ENCODE data around the gene LHFPL3.

Gene LHFPL3

DNA sequence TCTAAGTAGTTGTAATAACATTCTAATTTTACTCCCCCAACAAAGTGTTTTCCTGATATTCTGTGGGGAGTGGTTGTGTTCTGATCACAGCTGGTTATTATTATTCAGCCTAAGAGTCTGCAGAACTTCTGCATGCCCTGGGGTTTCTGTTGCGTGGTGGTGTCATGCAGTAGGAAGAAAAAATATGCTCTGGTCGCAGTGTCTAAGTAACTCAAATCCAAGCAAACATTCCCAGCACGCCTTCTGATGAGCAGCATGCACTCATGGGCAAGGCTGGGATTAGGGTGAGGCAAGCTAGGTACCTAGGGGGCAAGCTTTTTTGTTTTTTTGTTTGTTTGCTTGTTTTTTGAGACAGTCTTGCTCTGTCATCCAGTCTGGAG is 572.8 kb downstream of the LHFPL3 start:
- no peak overlapping the region for H2AFZ ChIP-seq (ENCODE audit: low read length)
- H3K36me3 ChIP-seq (ENCODE audit: insufficient read depth, low read length), result no peaks in the 10 kb centered on the region
- H3K4me1 ChIP-seq (ENCODE audit: insufficient read depth, low read length, severe bottlenecking), result no peaks in the 10 kb centered on the region
- no peaks in the 10 kb centered on the region for H3K27me3 ChIP-seq (ENCODE audit: insufficient read depth, low read length)
- no peak overlapping the region for H3K4me3 ChIP-seq (ENCODE audit: low read depth, low read length, poor library complexity, severe bottlenecking)
- H3K79me2 ChIP-seq (ENCODE audit: insufficient read depth, low read length), result no peaks in the 10 kb centered on the region
- H3K9me3 ChIP-seq (ENCODE audit: low read length), result no peaks in the 10 kb centered on the region
- H3K4me2 ChIP-seq (ENCODE audit: low read length), result no peak overlapping the region
- no peak overlapping the region for H3K9ac ChIP-seq (ENCODE audit: low read length)
- no peak overlapping the region for H3K27ac ChIP-seq (ENCODE audit: low read depth, low read length, poor library complexity, severe bottlenecking)
- no peaks in the 10 kb centered on the region for H3F3A ChIP-seq (ENCODE audit: insufficient read depth, low read length)
- no peaks in the 10 kb centered on the region for H3K9me2 ChIP-seq (ENCODE audit: low read depth, low read length)
- TF ChIP-seq EZH2 (IDR thresholded peaks at IDR 0.05; ENCODE audit: borderline replicate concordance, low read length) (no peak), CTCF (IDR thresholded peaks at IDR 0.05; ENCODE audit: low read length) (no peak)
- H4K20me1 ChIP-seq (ENCODE audit: insufficient read depth, low read length), result no peaks in the 10 kb centered on the region

DNA sequence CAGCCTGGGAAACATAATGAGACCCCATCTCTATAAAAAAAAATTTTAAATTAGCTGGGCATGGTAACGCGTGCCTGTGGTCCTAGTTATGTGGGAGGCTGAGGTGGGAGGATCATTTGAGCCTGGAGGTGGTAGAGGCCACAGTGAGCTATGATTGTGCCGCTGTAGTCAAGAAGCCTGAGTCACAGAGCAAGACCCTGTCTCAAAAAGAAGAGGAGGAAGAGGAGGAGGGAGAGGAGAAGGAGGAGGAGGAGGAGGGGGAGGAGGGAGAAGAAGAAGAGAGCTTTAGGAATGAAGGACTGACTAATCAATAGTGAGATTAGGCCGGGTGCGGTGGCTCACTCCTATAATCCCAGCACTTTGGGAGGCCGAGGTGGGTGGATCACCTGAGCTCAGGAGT is 573.8 kb downstream of the LHFPL3 start:
- Histone ChIP-seq H3K4me1 (ENCODE audit: insufficient read depth, low read length, severe bottlenecking) (no peaks in the 10 kb centered on the region), H3K4me3 (ENCODE audit: low read depth, low read length, poor library complexity, severe bottlenecking) (no peak overlapping the region), H2AFZ (ENCODE audit: low read length) (no peak overlapping the region), H3F3A (ENCODE audit: insufficient read depth, low read length) (no peaks in the 10 kb centered on the region), H3K9ac (ENCODE audit: low read length) (no peak overlapping the region), H3K4me2 (ENCODE audit: low read length) (no peak overlapping the region), H3K36me3 (ENCODE audit: insufficient read depth, low read length) (no peaks in the 10 kb centered on the region), H3K27me3 (ENCODE audit: insufficient read depth, low read length) (no peaks in the 10 kb centered on the region), H3K9me2 (ENCODE audit: low read depth, low read length) (no peaks in the 10 kb centered on the region), H4K20me1 (ENCODE audit: insufficient read depth, low read length) (no peaks in the 10 kb centered on the region), H3K79me2 (ENCODE audit: insufficient read depth, low read length) (no peaks in the 10 kb centered on the region), H3K27ac (ENCODE audit: low read depth, low read length, poor library complexity, severe bottlenecking) (no peak overlapping the region), H3K9me3 (ENCODE audit: low read length) (no peaks in the 10 kb centered on the region)
- TF ChIP-seq CTCF (IDR thresholded peaks at IDR 0.05; ENCODE audit: low read length) (no peak), EZH2 (IDR thresholded peaks at IDR 0.05; ENCODE audit: borderline replicate concordance, low read length) (no peak)

GRCh38 chr7:104903044-104903443 is 574.6 kb downstream of the LHFPL3 start:
- no peaks in the 10 kb centered on the region for H3K36me3 ChIP-seq (ENCODE audit: insufficient read depth, low read length)
- no peaks in the 10 kb centered on the region for H3K9me3 ChIP-seq (ENCODE audit: low read length)
- H3K27ac ChIP-seq (ENCODE audit: low read depth, low read length, poor library complexity, severe bottlenecking), result no peak overlapping the region
- H3K4me3 ChIP-seq (ENCODE audit: low read depth, low read length, poor library complexity, severe bottlenecking), result no peak overlapping the region
- no peaks in the 10 kb centered on the region for H4K20me1 ChIP-seq (ENCODE audit: insufficient read depth, low read length)
- no peak overlapping the region for H3K9ac ChIP-seq (ENCODE audit: low read length)
- no peak for TF ChIP-seq CTCF (IDR thresholded peaks at IDR 0.05; ENCODE audit: low read length)
- no peak for TF ChIP-seq EZH2 (IDR thresholded peaks at IDR 0.05; ENCODE audit: borderline replicate concordance, low read length)
- no peaks in the 10 kb centered on the region for H3F3A ChIP-seq (ENCODE audit: insufficient read depth, low read length)
- H3K9me2 ChIP-seq (ENCODE audit: low read depth, low read length), result no peaks in the 10 kb centered on the region
- H3K4me2 ChIP-seq (ENCODE audit: low read length), result no peak overlapping the region
- H3K79me2 ChIP-seq (ENCODE audit: insufficient read depth, low read length), result no peaks in the 10 kb centered on the region
- no peak overlapping the region for H2AFZ ChIP-seq (ENCODE audit: low read length)
- no peaks in the 10 kb centered on the region for H3K4me1 ChIP-seq (ENCODE audit: insufficient read depth, low read length, severe bottlenecking)
- H3K27me3 ChIP-seq (ENCODE audit: insufficient read depth, low read length), result no peaks in the 10 kb centered on the region

Measured in OCI-LY1 (cell line).